Uterine smooth muscle cell (primary cell): Measurements from ENCODE around the gene PRELID1. TPM values are rescaled to one million over a fixed set of nuclear protein-coding genes. Genes with fewer than 3 reads are reported as not detected.

Experiments
- total RNA-seq: library from RNA; depleted of rRNA; stranded (reverse); fragments of >200 nt; gene quantifications from 2 replicates; pipeline ENCODE4 v1.2.3, GENCODE V29; 2014

PRELID1 gene
- 93.1 and 168 TPM in 2 replicates for total RNA-seq

DNA sequence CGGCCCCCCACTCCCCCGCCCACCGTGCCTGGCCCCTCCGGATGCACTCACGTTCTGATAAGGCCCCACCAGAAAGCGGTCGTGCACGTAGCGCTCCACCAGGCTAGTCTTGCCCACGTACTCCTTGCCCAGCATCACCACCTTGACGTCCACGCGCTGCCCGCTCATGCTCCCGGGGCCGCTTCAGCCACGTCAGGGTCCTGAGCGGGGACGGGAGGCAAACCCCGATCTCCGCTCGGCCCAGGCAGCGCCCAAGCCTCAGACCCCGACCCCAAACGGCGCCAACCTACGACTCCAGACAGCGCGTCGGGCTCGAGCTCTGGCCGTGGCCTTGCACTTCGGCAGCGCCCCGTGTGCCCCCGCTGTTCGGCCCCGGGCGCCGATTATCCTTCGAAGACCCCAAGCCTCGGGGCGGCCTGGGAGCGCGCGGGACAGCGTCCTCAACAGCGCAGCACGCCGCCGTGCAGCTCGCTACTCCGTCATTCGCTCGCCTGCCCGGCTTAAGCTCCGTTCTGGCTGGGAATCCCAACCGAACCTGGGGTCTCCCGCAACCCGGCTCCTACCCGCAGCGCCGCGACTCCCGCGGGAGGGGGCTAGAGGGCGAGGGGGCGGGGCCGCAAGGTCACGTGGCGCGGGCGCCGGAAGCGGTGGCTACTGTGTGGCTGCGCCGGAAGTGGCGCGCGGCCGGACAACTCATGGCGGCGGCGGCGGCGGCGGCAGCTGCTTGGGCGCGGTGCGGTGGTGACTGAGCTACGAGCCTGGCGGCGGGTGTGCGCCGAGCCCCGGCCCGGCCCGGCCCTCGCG, at the start of gene PRELID1, which contains the start of gene RAB24:
Gene PRELID1 (plus strand): TSS at position 679 of the 804 bp plus-strand sequence. CDS start 187 bp downstream, outside the sequence.
Gene RAB24 (minus strand): TSS at position 599 of the 804 bp plus-strand sequence. CDS start 431 bp downstream, at position 168.

DNA sequence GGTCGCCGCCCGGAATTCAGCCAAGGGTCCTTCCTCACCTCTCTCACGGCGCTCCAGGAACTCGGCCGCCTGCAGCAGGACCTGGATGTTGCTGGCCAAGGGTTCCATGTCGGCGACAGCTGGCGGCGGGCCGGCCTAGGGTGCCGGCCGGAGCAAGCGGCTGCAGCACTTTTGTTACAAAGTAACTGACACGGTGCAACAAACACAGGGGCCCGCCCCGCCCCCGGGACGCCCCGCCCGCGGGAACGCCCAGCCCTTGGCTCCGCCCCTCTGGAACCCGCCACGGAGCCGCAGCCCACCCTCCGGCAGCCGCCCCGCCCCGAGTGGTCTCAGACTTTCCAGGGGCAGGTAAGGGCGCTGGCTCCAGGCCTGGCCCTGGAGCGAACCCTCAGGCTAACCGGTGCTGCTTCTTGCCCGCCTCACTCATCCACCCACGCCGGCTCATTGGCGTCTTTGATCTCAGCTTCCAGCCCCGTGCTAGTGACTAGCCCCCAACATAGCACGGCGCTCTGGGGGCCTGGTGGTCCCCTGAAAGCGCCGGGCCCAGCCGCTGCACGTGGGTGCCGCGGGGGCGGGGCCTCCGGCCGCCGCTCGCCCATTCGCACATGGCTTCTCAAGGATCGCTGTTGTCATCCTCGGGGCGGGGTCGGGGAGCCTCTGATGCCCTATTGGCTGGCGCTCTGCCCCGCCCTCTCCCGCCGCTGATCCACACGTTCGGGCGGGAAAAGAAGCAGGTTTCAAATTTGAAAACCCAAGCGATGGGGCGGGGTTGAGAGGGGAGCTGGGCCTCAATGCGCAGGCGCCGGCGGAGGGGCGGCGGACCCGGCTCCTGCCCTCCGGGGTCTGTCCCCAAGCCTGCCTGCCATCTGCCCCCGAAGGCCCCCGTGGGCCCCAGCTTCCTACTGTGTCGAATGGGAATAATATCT, 8.4 kb downstream of the PRELID1 start, which contains the start of gene MXD3:
Gene MXD3 (minus strand): TSS at position 176 of the 926 bp plus-strand sequence. CDS start 68 bp downstream, at position 108.

GRCh38 chr5:177351392-177352329, 48.1 kb downstream of the PRELID1 start, which contains the start of gene LMAN2:
Gene LMAN2 (minus strand): TSS chr5:177351668. CDS start chr5:177351647, 21 bp downstream.

Other genes with a start within 250 kb of the PRELID1 start
- 0.62 and 0.66 TPM in 2 replicates for gene FGFR4, start 216.9 kb upstream of the PRELID1 start, total RNA-seq
- gene NSD1, start 170.0 kb upstream of the PRELID1 start, total RNA-seq: 43.8 and 47.0 TPM in 2 replicates
- 21.4 and 36.1 TPM in 2 replicates for gene RAB24, start 80 bp upstream of the PRELID1 start, total RNA-seq
- gene MXD3, start 8.1 kb downstream of the PRELID1 start, total RNA-seq: 9.7 and 32.6 TPM in 2 replicates
- gene LMAN2, start 47.9 kb downstream of the PRELID1 start, total RNA-seq: 332 and 487 TPM in 2 replicates
- gene RGS14, start 54.1 kb downstream of the PRELID1 start, total RNA-seq: 4.3 and 7.4 TPM in 2 replicates
- not detected in 2 replicates for gene SLC34A1, start 80.6 kb downstream of the PRELID1 start, total RNA-seq
- gene PFN3, start 96.9 kb downstream of the PRELID1 start, total RNA-seq: not detected in 2 replicates
- gene F12, start 105.8 kb downstream of the PRELID1 start, total RNA-seq: 0.22 and 0.50 TPM in 2 replicates
- gene GRK6, start 122.9 kb downstream of the PRELID1 start, total RNA-seq: 24.0 and 42.4 TPM in 2 replicates
- 3.7 and 4.9 TPM in 2 replicates for gene PRR7, start 143.0 kb downstream of the PRELID1 start, total RNA-seq
- gene DBN1, start 169.8 kb downstream of the PRELID1 start, total RNA-seq: 153 and 171 TPM in 2 replicates
- gene PDLIM7, start 193.8 kb downstream of the PRELID1 start, total RNA-seq: 109 and 136 TPM in 2 replicates
- gene DOK3, start 206.0 kb downstream of the PRELID1 start, total RNA-seq: 0.62 and 1.3 TPM in 2 replicates
- 89.5 and 108 TPM in 2 replicates for gene DDX41, start 213.2 kb downstream of the PRELID1 start, total RNA-seq